Activated CD8-positive, alpha-beta memory T cell treated with anti-CD3 and anti-CD28 coated beads, Interleukin-2, amount 50 U/mL, for 1 hour (primary cell): ENCODE results near the gene THAP2.
"Not testable (repeated sequence)": the region's sequence is repeated elsewhere in the genome, so short reads cannot be mapped to it uniquely, and the experiment has no call there.

Experiments
- DNase-seq: peaks from one replicate; pipeline ENCODE4 v3.0.0-alpha.2; 2020; ENCODE audit errors: extremely low read depth

THAP2 gene

GRCh38 chr12:71662849-71663560, 1.1 kb upstream of the THAP2 start:
- peak; percentile 71 for DNase-seq

- no peak for DNase-seq
Observed at GRCh38 chr12:71664411-71665089, 449 bp downstream of the THAP2 start.

- no peak for DNase-seq
Observed at GRCh38 chr12:71665090-71665463, 976 bp downstream of the THAP2 start.

- DNase-seq, result no peak
Observed at GRCh38 chr12:71666259-71666658, 2.2 kb downstream of the THAP2 start.

- no peak for DNase-seq
Observed at GRCh38 chr12:71671311-71671710, 7.2 kb downstream of the THAP2 start.

GRCh38 chr12:71671816-71672215, 7.7 kb downstream of the THAP2 start:
- no peak for DNase-seq

- DNase-seq, result no peak
Observed at GRCh38 chr12:71682466-71682865, 18.4 kb downstream of the THAP2 start.

- DNase-seq, result no peak
Observed at GRCh38 chr12:71683633-71684032, 19.5 kb downstream of the THAP2 start.

GRCh38 chr12:71684081-71684480, 20.0 kb downstream of the THAP2 start:
- no peak for DNase-seq

GRCh38 chr12:71685312-71685906, 21.3 kb downstream of the THAP2 start:
- DNase-seq, result no peak

GRCh38 chr12:71685914-71686657, 22.0 kb downstream of the THAP2 start, which contains the start of gene TMEM19:
Gene TMEM19 (plus strand): TSS chr12:71686082. CDS start chr12:71686681, 599 bp downstream.
- DNase-seq, result peak; percentile 58

GRCh38 chr12:71686658-71687025, 22.5 kb downstream of the THAP2 start:
- DNase-seq, result no peak

GRCh38 chr12:71687172-71687571, 23.1 kb downstream of the THAP2 start:
- not testable (repeated sequence) for DNase-seq

GRCh38 chr12:71688961-71689570, 25.0 kb downstream of the THAP2 start:
- no peak for DNase-seq

- no peak for DNase-seq
Observed at GRCh38 chr12:71691504-71692129, 27.5 kb downstream of the THAP2 start.

- no peak for DNase-seq
Observed at GRCh38 chr12:71693126-71693525, 29.0 kb downstream of the THAP2 start.

GRCh38 chr12:71693651-71694050, 29.6 kb downstream of the THAP2 start:
- DNase-seq, result not testable (repeated sequence)

- no peak for DNase-seq
Observed at GRCh38 chr12:71694099-71694820, 30.2 kb downstream of the THAP2 start.

GRCh38 chr12:71695782-71696181, 31.7 kb downstream of the THAP2 start:
- no peak for DNase-seq

GRCh38 chr12:71702181-71702580, 38.1 kb downstream of the THAP2 start:
- not testable (repeated sequence) for DNase-seq

- DNase-seq, result no peak
Observed at GRCh38 chr12:71702590-71702989, 38.5 kb downstream of the THAP2 start.
